Activated CD8-positive, alpha-beta memory T cell treated with anti-CD3 and anti-CD28 coated beads, Interleukin-2, amount 10 ng/mL, durations not matched to agents 7 days and 5 days (primary cell): Measurements from ENCODE around the gene PTPRN2. TPM values are rescaled to one million over a fixed set of nuclear protein-coding genes. Genes with fewer than 3 reads are reported as not detected.
"Not testable (repeated sequence)": the region's sequence is repeated elsewhere in the genome, so short reads cannot be mapped to it uniquely, and the experiment has no call there.

Experiments
- ATAC-seq: fragments of 150-1000 bp; cut with Tn5 transposase; one replicate; pipeline ENCODE4 v1.10.0; 2021; ENCODE audit warnings: moderate library complexity
- CTCF ChIA-PET: fragments of 350-600 bp; sonication (Branson Sonifier 250); formaldehyde crosslinking; loops from one replicate; lab custom pipeline; 2021; ENCODE audit warnings: antibody characterized with exemption; lab: Charles Lee
- DNase-seq: peaks from one replicate; pipeline ENCODE4 v3.0.0-alpha.2; 2020
- H3K27ac Mint-ChIP-seq: one replicate; pipeline ENCODE4 v1.8.0; 2021; ENCODE audit warnings: mild to moderate bottlenecking, mixed read lengths
- H3K27me3 Mint-ChIP-seq: one replicate; pipeline ENCODE4 v1.8.0; 2021; ENCODE audit warnings: mixed read lengths
- H3K36me3 Mint-ChIP-seq: one replicate; pipeline ENCODE4 v1.8.0; 2021; ENCODE audit warnings: mild to moderate bottlenecking, mixed read lengths
- H3K4me1 Mint-ChIP-seq: one replicate; pipeline ENCODE4 v1.8.0; 2021; ENCODE audit warnings: mixed read lengths
- H3K4me3 Mint-ChIP-seq: one replicate; pipeline ENCODE4 v1.8.0; 2021; ENCODE audit warnings: mild to moderate bottlenecking, moderate library complexity, mixed read lengths
- H3K9me3 Mint-ChIP-seq: one replicate; pipeline ENCODE4 v1.8.0; 2022; ENCODE audit warnings: low read depth, mixed read lengths
- total RNA-seq, 2 experiments: library from RNA; stranded (reverse); gene quantifications; one replicate each; pipeline ENCODE4 v1.2.3, GENCODE V29; 2021

PTPRN2 gene
- total RNA-seq, 2 experiments from 2014 or later, result 3.2 to 5.7 TPM

GRCh38 chr7:158279539-158280447, 307.8 kb downstream of the PTPRN2 start:
- DNase-seq (no peak), ATAC-seq (no peak)
- H3K4me1 Mint-ChIP-seq, result no peaks in the 10 kb centered on the region
- no peak overlapping the region for H3K4me3 Mint-ChIP-seq
- no peaks in the 10 kb centered on the region for H3K27me3 Mint-ChIP-seq
- peaks cover 2% of the 10 kb centered on the region for H3K9me3 Mint-ChIP-seq
- no peak overlapping the region for H3K27ac Mint-ChIP-seq
- no peaks in the 10 kb centered on the region for H3K36me3 Mint-ChIP-seq
- CTCF ChIA-PET, result no interaction called here

GRCh38 chr7:158278745-158279320, 308.8 kb downstream of the PTPRN2 start:
- Mint-ChIP-seq H3K27me3 (no peaks in the 10 kb centered on the region), H3K9me3 (no peaks in the 10 kb centered on the region), H3K36me3 (no peaks in the 10 kb centered on the region), H3K4me1 (no peaks in the 10 kb centered on the region), H3K4me3 (no peak overlapping the region), H3K27ac (no peak overlapping the region)
- ATAC-seq, result no peak
- CTCF ChIA-PET, result no interaction called here
- DNase-seq, result no peak

- ATAC-seq (no peak), DNase-seq (no peak)
- no peaks in the 10 kb centered on the region for H3K4me1 Mint-ChIP-seq
- H3K27me3 Mint-ChIP-seq, result no peaks in the 10 kb centered on the region
- H3K9me3 Mint-ChIP-seq, result no peaks in the 10 kb centered on the region
- CTCF ChIA-PET, result no interaction called here
- no peak overlapping the region for H3K4me3 Mint-ChIP-seq
- H3K36me3 Mint-ChIP-seq, result no peaks in the 10 kb centered on the region
- no peak overlapping the region for H3K27ac Mint-ChIP-seq
These were observed 310.1 kb downstream of the PTPRN2 start for GRCh38 chr7:158277219-158278141.

GRCh38 chr7:158276414-158277218, 311.0 kb downstream of the PTPRN2 start:
- no peaks in the 10 kb centered on the region for H3K9me3 Mint-ChIP-seq
- DNase-seq (no peak), ATAC-seq (no peak)
- no peak overlapping the region for H3K27ac Mint-ChIP-seq
- H3K27me3 Mint-ChIP-seq, result no peaks in the 10 kb centered on the region
- no peaks in the 10 kb centered on the region for H3K4me1 Mint-ChIP-seq
- CTCF ChIA-PET, result no interaction called here
- H3K4me3 Mint-ChIP-seq, result no peak overlapping the region
- no peaks in the 10 kb centered on the region for H3K36me3 Mint-ChIP-seq

GRCh38 chr7:158275711-158276413, 311.8 kb downstream of the PTPRN2 start:
- CTCF ChIA-PET, result no interaction called here
- ATAC-seq (no peak), DNase-seq (no peak)
- Mint-ChIP-seq H3K27me3 (no peaks in the 10 kb centered on the region), H3K36me3 (no peaks in the 10 kb centered on the region), H3K27ac (no peak overlapping the region), H3K9me3 (no peaks in the 10 kb centered on the region), H3K4me3 (no peak overlapping the region), H3K4me1 (no peaks in the 10 kb centered on the region)

- H3K27ac Mint-ChIP-seq, result no peak overlapping the region
- no peaks in the 10 kb centered on the region for H3K27me3 Mint-ChIP-seq
- CTCF ChIA-PET, result no interaction called here
- H3K4me3 Mint-ChIP-seq, result no peak overlapping the region
- H3K36me3 Mint-ChIP-seq, result no peaks in the 10 kb centered on the region
- no peaks in the 10 kb centered on the region for H3K9me3 Mint-ChIP-seq
- H3K4me1 Mint-ChIP-seq, result no peaks in the 10 kb centered on the region
- ATAC-seq (no peak), DNase-seq (no peak)
These were observed 312.6 kb downstream of the PTPRN2 start for GRCh38 chr7:158274996-158275395.

- DNase-seq (no peak), ATAC-seq (no peak)
- CTCF ChIA-PET, result no interaction called here
- Mint-ChIP-seq H3K9me3 (no peaks in the 10 kb centered on the region), H3K4me1 (no peaks in the 10 kb centered on the region), H3K27me3 (no peaks in the 10 kb centered on the region), H3K4me3 (no peak overlapping the region), H3K27ac (no peak overlapping the region), H3K36me3 (no peaks in the 10 kb centered on the region)
These were observed 313.2 kb downstream of the PTPRN2 start for GRCh38 chr7:158274404-158274811.

- H3K4me3 Mint-ChIP-seq, CTCF ChIA-PET, ATAC-seq, H3K4me1 Mint-ChIP-seq, H3K9me3 Mint-ChIP-seq, DNase-seq, H3K36me3 Mint-ChIP-seq, H3K27me3 Mint-ChIP-seq, H3K27ac Mint-ChIP-seq: not testable (repeated sequence)
These were observed 313.8 kb downstream of the PTPRN2 start for GRCh38 chr7:158273756-158274342.

GRCh38 chr7:158273138-158273651, 314.4 kb downstream of the PTPRN2 start:
- H3K4me3 Mint-ChIP-seq, result no peak overlapping the region
- no peaks in the 10 kb centered on the region for H3K27me3 Mint-ChIP-seq
- no peak overlapping the region for H3K27ac Mint-ChIP-seq
- no peaks in the 10 kb centered on the region for H3K4me1 Mint-ChIP-seq
- no peaks in the 10 kb centered on the region for H3K36me3 Mint-ChIP-seq
- H3K9me3 Mint-ChIP-seq, result no peaks in the 10 kb centered on the region
- ATAC-seq (no peak), DNase-seq (no peak)
- CTCF ChIA-PET, result no interaction called here

- no peaks in the 10 kb centered on the region for H3K27me3 Mint-ChIP-seq
- H3K9me3 Mint-ChIP-seq, result no peaks in the 10 kb centered on the region
- no peaks in the 10 kb centered on the region for H3K36me3 Mint-ChIP-seq
- DNase-seq, result no peak
- CTCF ChIA-PET, result no interaction called here
- no peak overlapping the region for H3K27ac Mint-ChIP-seq
- H3K4me1 Mint-ChIP-seq, result no peaks in the 10 kb centered on the region
- ATAC-seq, result no peak
- no peak overlapping the region for H3K4me3 Mint-ChIP-seq
These were observed 315.0 kb downstream of the PTPRN2 start for GRCh38 chr7:158272509-158273137.

GRCh38 chr7:158272091-158272490, 315.5 kb downstream of the PTPRN2 start:
- Mint-ChIP-seq H3K4me3 (no peak overlapping the region), H3K27ac (no peak overlapping the region), H3K9me3 (no peaks in the 10 kb centered on the region), H3K4me1 (no peaks in the 10 kb centered on the region), H3K36me3 (no peaks in the 10 kb centered on the region), H3K27me3 (no peaks in the 10 kb centered on the region)
- no peak for DNase-seq
- CTCF ChIA-PET, result no interaction called here
- no peak for ATAC-seq

GRCh38 chr7:158271646-158272045, 316.0 kb downstream of the PTPRN2 start:
- H3K36me3 Mint-ChIP-seq, result no peaks in the 10 kb centered on the region
- no peak overlapping the region for H3K4me3 Mint-ChIP-seq
- H3K9me3 Mint-ChIP-seq, result no peaks in the 10 kb centered on the region
- ATAC-seq, result no peak
- DNase-seq, result no peak
- H3K27ac Mint-ChIP-seq, result no peak overlapping the region
- no peaks in the 10 kb centered on the region for H3K27me3 Mint-ChIP-seq
- CTCF ChIA-PET, result no interaction called here
- no peaks in the 10 kb centered on the region for H3K4me1 Mint-ChIP-seq
